Ovary (tissue), 9 donors: ENCODE results near the gene SLC38A4. TPM values are rescaled to one million over a fixed set of nuclear protein-coding genes. Genes with fewer than 3 reads are reported as not detected.
"Not testable (repeated sequence)": the region's sequence is repeated elsewhere in the genome, so short reads cannot be mapped to it uniquely, and the experiment has no call there.

Source experiments
- DNase-seq, 5 donors: peaks; one replicate each; pipeline ENCODE4 v3.0.0-alpha.2; 2019 to 2020
- H3K27ac ChIP-seq, 2 donors: fragments of 200-600 bp; one replicate each; pipeline versions ENCODE4 v1.5.1 to v1.8.0; 2019 to 2022
- H3K27me3 ChIP-seq: fragments of 200-600 bp; one replicate; pipeline ENCODE4 v1.8.0; 2022
- H3K36me3 ChIP-seq: fragments of 200-600 bp; sonication (generic); one replicate; pipeline ENCODE4 v1.5.1; 2019
- H3K4me1 ChIP-seq: one replicate; pipeline ENCODE4 v1.8.1; 2013; ENCODE audit warnings: mild to moderate bottlenecking, moderate library complexity; ENCODE audit not compliant: insufficient read depth
- H3K4me3 ChIP-seq: fragments of 200-600 bp; sonication (generic); one replicate; pipeline ENCODE4 v1.5.1; 2017
- H3K9me3 ChIP-seq, 2 donors: fragments of 200-600 bp in 1 of 2; sonication (generic) in 1 of 2; one replicate each; pipeline versions ENCODE4 v1.5.1 to v1.8.1; 2013 to 2019; ENCODE audit warnings: mild to moderate bottlenecking in 1 of 2, moderate library complexity in 1 of 2
- CTCF ChIP-seq, 3 donors: fragments of 450-650 bp in 2 of 3; fragments of 200-600 bp in 1 of 3; IDR thresholded peaks; one replicate each; pipeline versions ENCODE4 v1.5.1 to v1.8.0; 2016 to 2022; ENCODE audit warnings: antibody characterized with exemption in 3 of 3, mild to moderate bottlenecking in 1 of 3
- EP300 ChIP-seq: sonication (generic); formaldehyde crosslinking; IDR thresholded peaks from one replicate; pipeline ENCODE4 v1.6.1; 2017; ENCODE audit warnings: antibody characterized with exemption
- POLR2A ChIP-seq: fragments of 450-650 bp; IDR thresholded peaks from one replicate; pipeline ENCODE4 v1.6.1; 2017; ENCODE audit warnings: antibody characterized with exemption, mild to moderate bottlenecking, moderate library complexity
- WGBS, 3 donors: extraction: QIAGEN DNeasy Blood & Tissue Kit in 1 of 3; methylation state at CpG; one replicate each; pipeline versions ENCODE4 v1.1.5 to v1.1.7; 2013 to 2017; 5-methylcytosine and 5-hydroxymethylcytosine counted together
- intact Hi-C, 4 donors: fragments of 100-400 bp; cut with DNase I; formaldehyde crosslinking; loops; one replicate each; pipeline versions ENCODE4 v1.11.0 to v1.15.1; 2022 to 2023
- polyA plus RNA-seq, 2 donors: library from polyadenylated mRNA; stranded (reverse); fragments of 200-250 nt in 1 of 2; fragments of 350-450 nt in 1 of 2; fragmentation: Illumina TruSeq in 1 of 2; extraction: RNeasy Lipid Tissue Mini Kit (QIAGEN cat#74804) in 1 of 2; gene quantifications; one replicate each; pipeline ENCODE4 v1.2.3, GENCODE V29; 2013 to 2014
- total RNA-seq, 7 donors: library from RNA; depleted of rRNA in 2 of 7; stranded (reverse); fragments of >200 nt in 2 of 7; fragmentation: NEBNext Ultra II Directional in 3 of 7; extraction: Animal tissue kit (Norgen Biotek cat#: 25700) in 3 of 7; gene quantifications; one replicate each; pipeline versions ENCODE4 v1.1.0 to v1.2.4, GENCODE V29; 2016 to 2023
- donor health status: DM: no; HTN: no; CAD: no; lungs with moderate emphysema.
- donor health status: DM: no; HTN: no; CAD: no.
- donor health status: Bipolar disorder and iron deficiency.
- donor health status: DM: yes; HTN: yes; CAD: no.
- donor health status: DM: no; HTN: no; CAD: no.
- donor health status: DM: yes; HTN: yes; CAD: no.

SLC38A4 gene
- total and polyA plus RNA-seq, 9 donors, result 0.15 to 2.0 (median 0.28) TPM; not detected in 2

GRCh38 chr12:46752396-46752795 lies 73.4 kb downstream of the SLC38A4 start:
- H3K36me3 ChIP-seq, result no peaks in the 10 kb centered on the region
- intact Hi-C loops, result no loop called here
- H3K4me3 ChIP-seq, result no peak overlapping the region
- TF ChIP-seq EP300, result no peak
- no peak for TF ChIP-seq POLR2A
- no peak for TF ChIP-seq CTCF (IDR thresholded peaks at IDR 0.05)
- no peak overlapping the region for H3K27ac ChIP-seq
- H3K27me3 ChIP-seq, result no peaks in the 10 kb centered on the region
- 89 to 93% (median 92%) methylated on average over 2 of the region's 2 CpGs for WGBS, 3 donors
- H3K9me3 ChIP-seq, result no peaks in the 10 kb centered on the region
- no peaks in the 10 kb centered on the region for H3K4me1 ChIP-seq
- DNase-seq, result no peak

- H3K36me3 ChIP-seq, result no peaks in the 10 kb centered on the region
- TF ChIP-seq CTCF (IDR thresholded peaks at IDR 0.05), result no peak
- no peak for TF ChIP-seq POLR2A
- TF ChIP-seq EP300, result no peak
- intact Hi-C loops, result no loop called here
- no peaks in the 10 kb centered on the region for H3K9me3 ChIP-seq
- H3K4me3 ChIP-seq, result no peak overlapping the region
- 68 to 86% (median 70%) methylated on average over 1 of the region's 1 CpG for WGBS, 3 donors
- no peak for DNase-seq
- H3K27ac ChIP-seq, result no peak overlapping the region
- no peaks in the 10 kb centered on the region for H3K4me1 ChIP-seq
- H3K27me3 ChIP-seq, result no peaks in the 10 kb centered on the region
These were observed 74.6 kb downstream of the SLC38A4 start for GRCh38 chr12:46751173-46751572.

- H3K4me1 ChIP-seq, result no peaks in the 10 kb centered on the region
- intact Hi-C loops, result no loop called here
- TF ChIP-seq CTCF (IDR thresholded peaks at IDR 0.05), result no peak
- no peak for TF ChIP-seq EP300
- TF ChIP-seq POLR2A, result no peak
- H3K36me3 ChIP-seq, result no peaks in the 10 kb centered on the region
- H3K27ac ChIP-seq, result no peak overlapping the region
- 89 to 95% (median 92%) methylated on average over 4 of the region's 4 CpGs for WGBS, 3 donors
- no peaks in the 10 kb centered on the region for H3K27me3 ChIP-seq
- H3K9me3 ChIP-seq, result no peaks in the 10 kb centered on the region
- no peak for DNase-seq
- no peak overlapping the region for H3K4me3 ChIP-seq
These were observed 76.5 kb downstream of the SLC38A4 start for GRCh38 chr12:46749322-46749721.

GRCh38 chr12:46744283-46744682 lies 81.5 kb downstream of the SLC38A4 start:
- H3K4me3 ChIP-seq, result no peak overlapping the region
- H3K27ac ChIP-seq, result no peak overlapping the region
- intact Hi-C loops, result no loop called here
- WGBS, 3 donors, result 79 to 85% (median 83%) methylated on average over 3 of the region's 3 CpGs
- H3K36me3 ChIP-seq, result no peaks in the 10 kb centered on the region
- H3K9me3 ChIP-seq, result no peaks in the 10 kb centered on the region
- DNase-seq, result no peak
- H3K27me3 ChIP-seq, result no peaks in the 10 kb centered on the region
- no peak for TF ChIP-seq EP300
- TF ChIP-seq CTCF (IDR thresholded peaks at IDR 0.05), result no peak
- no peak for TF ChIP-seq POLR2A
- H3K4me1 ChIP-seq, result no peaks in the 10 kb centered on the region

DNA sequence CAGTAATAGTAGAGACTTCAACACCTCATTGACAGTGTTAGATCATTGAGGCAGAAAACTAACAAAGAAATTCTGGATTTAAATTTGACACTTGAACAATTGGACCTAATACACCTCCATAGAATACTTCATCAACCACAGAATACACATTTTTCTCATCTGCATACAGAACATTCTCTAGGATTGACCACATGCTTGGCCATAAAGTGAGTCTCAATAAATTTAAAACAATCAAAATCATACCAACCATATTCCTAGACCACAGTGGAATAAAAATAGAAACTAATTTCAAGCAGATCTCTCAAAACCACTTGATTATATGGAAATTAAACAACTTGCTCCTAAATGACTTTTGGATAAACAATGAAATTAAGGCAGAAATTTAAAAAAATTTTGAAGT lies 82.3 kb downstream of the SLC38A4 start:
- intact Hi-C loops, result no loop called here
- Histone ChIP-seq H3K27ac (no peak overlapping the region), H3K4me3 (no peak overlapping the region), H3K4me1 (no peaks in the 10 kb centered on the region), H3K9me3 (no peaks in the 10 kb centered on the region), H3K36me3 (no peaks in the 10 kb centered on the region), H3K27me3 (no peaks in the 10 kb centered on the region)
- no peak for TF ChIP-seq CTCF (IDR thresholded peaks at IDR 0.05)
- no peak for TF ChIP-seq POLR2A
- TF ChIP-seq EP300, result no peak
- no peak for DNase-seq

DNA sequence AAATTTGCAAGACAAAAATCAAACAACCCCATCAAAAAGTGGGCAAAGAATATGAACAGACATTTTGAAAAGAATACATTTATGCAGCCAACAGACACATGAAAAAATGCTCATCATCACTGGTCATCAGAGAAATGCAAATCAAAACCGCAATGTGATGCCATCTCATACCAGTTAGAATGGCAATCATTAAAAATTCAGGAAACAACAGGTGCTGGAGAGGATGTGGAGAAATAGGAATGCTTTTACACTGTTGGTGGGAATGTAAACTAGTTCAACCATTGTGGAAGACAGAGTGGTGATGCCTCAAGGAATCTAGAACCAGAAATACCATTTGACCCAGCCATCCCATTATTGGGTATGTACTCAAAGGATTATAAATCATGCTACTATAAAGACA lies 83.5 kb downstream of the SLC38A4 start:
- intact Hi-C loops, result not testable (repeated sequence)
- 91 to 100% (median 93%) methylated on average over 1 of the region's 1 CpG for WGBS, 3 donors

More for the DNA sequence above, 83.5 kb downstream of the SLC38A4 start:
- not testable (repeated sequence) for H3K27me3 ChIP-seq, H3K36me3 ChIP-seq, H3K4me1 ChIP-seq, DNase-seq, H3K4me3 ChIP-seq, H3K27ac ChIP-seq, H3K9me3 ChIP-seq
